Measurements from ENCODE around the gene PORCN.

DNA sequence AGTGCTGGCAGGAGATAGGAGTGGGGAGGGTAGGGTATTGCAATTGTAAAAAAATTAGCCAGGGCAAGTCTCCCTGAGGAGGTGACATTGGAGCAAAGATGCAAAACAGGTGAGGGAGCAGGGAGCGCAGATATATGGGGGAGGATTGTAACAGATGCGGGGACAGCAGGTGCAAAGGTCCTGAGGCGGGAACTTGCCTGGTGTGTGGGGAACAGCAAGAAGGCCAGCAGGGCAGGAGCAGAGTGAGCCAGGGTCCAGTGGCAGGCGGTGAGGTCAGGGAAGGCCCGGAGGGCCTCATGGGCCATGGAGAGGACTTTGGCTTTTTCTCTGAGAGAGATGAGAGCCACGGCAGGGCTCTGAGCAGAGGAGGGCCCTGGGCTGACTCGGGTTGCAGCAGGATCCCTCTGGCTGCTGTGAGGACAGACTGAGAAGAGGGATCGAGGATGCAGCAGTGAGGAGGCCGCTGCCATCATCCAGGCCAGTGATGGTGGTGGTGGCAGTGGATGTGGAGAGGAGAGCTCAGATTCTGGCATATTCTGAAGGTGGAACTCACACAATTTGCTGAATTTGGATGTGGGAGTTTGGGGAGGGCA is 6.2 kb downstream of the PORCN start:
- no peak for TF ChIP-seq POLR2AphosphoS5 (IDR thresholded peaks at IDR 0.05)
- TF ChIP-seq CTCF (IDR thresholded peaks at IDR 0.05) = no peak
- no peak for TF ChIP-seq POLR2A (IDR thresholded peaks at IDR 0.05)
